SHP77 treated with DMSO at 0.1 percent for 48 hours (cell line): ENCODE measurements around the gene GALK1.
"Not testable (repeated sequence)": the region's sequence is repeated elsewhere in the genome, so short reads cannot be mapped to it uniquely, and the experiment has no call there.

Source experiments
- DNase-seq: peaks from one replicate; lab custom pipeline; 2025; lab: John Stamatoyannopoulos, UW

GALK1 gene

GRCh38 chr17:75763613-75764416 lies 1.2 kb downstream of the GALK1 start:
- DNase-seq = no peak

GRCh38 chr17:75763269-75763607 lies 1.8 kb downstream of the GALK1 start:
- no peak for DNase-seq

GRCh38 chr17:75762513-75763268 lies 2.3 kb downstream of the GALK1 start:
- DNase-seq = no peak

GRCh38 chr17:75759978-75760640 lies 4.9 kb downstream of the GALK1 start:
- DNase-seq = not testable (repeated sequence)

GRCh38 chr17:75759457-75759856 lies 5.5 kb downstream of the GALK1 start:
- no peak for DNase-seq

GRCh38 chr17:75758131-75758905 lies 6.7 kb downstream of the GALK1 start:
- DNase-seq = no peak

GRCh38 chr17:75757086-75757681 lies 7.8 kb downstream of the GALK1 start:
- DNase-seq = no peak

- no peak for DNase-seq
Observed at GRCh38 chr17:75756451-75757085, 8.4 kb downstream of the GALK1 start.

- no peak for DNase-seq
Observed at GRCh38 chr17:75755990-75756389, 9.0 kb downstream of the GALK1 start.

GRCh38 chr17:75755205-75755901 lies 9.6 kb downstream of the GALK1 start:
- no peak for DNase-seq

- no peak for DNase-seq
Observed at GRCh38 chr17:75754378-75755204, 10.4 kb downstream of the GALK1 start.

- peak; percentile 25 for DNase-seq
Observed at GRCh38 chr17:75753514-75754377, 11.2 kb downstream of the GALK1 start.

GRCh38 chr17:75752802-75753513 lies 12.0 kb downstream of the GALK1 start:
- DNase-seq = no peak

- no peak for DNase-seq
Observed at GRCh38 chr17:75752405-75752709, 12.6 kb downstream of the GALK1 start.

- DNase-seq = no peak
Observed at GRCh38 chr17:75751676-75752404, 13.2 kb downstream of the GALK1 start.

GRCh38 chr17:75750661-75751423 lies 14.2 kb downstream of the GALK1 start:
- no peak for DNase-seq
